Peyer's patch (tissue), 4 donors: ENCODE results near the gene SRPRA. TPM values are rescaled to one million over a fixed set of nuclear protein-coding genes. Genes with fewer than 3 reads are reported as not detected.

Experiments used
- DNase-seq, 3 donors: peaks; one replicate each; pipeline ENCODE4 v3.0.0-alpha.2; 2017 to 2019
- H3K27ac ChIP-seq, 4 donors: fragments of 200-600 bp; sonication (generic); one replicate each; pipeline ENCODE4 v1.5.1; 2016 to 2019
- H3K27me3 ChIP-seq, 2 donors: fragments of 200-600 bp; sonication (generic); one replicate each; pipeline ENCODE4 v1.5.1; 2019
- H3K36me3 ChIP-seq, 3 donors: fragments of 200-600 bp; sonication (generic); one replicate each; pipeline ENCODE4 v1.5.1; 2016 to 2019
- H3K4me1 ChIP-seq, 4 donors: fragments of 200-600 bp; sonication (generic); one replicate each; pipeline ENCODE4 v1.5.1; 2016 to 2019
- H3K4me3 ChIP-seq, 4 donors: fragments of 200-600 bp; sonication (generic); 1 replicate in 3 of 4; 2 replicates in 1 of 4; pipeline ENCODE4 v1.5.1; 2016 to 2019; ENCODE audit warnings: mild to moderate bottlenecking in 1 of 4
- H3K9me3 ChIP-seq, 4 donors: fragments of 200-600 bp; sonication (generic); one replicate each; pipeline ENCODE4 v1.5.1; 2016 to 2019; ENCODE audit warnings: mild to moderate bottlenecking in 1 of 4
- CTCF ChIP-seq, 6 experiments: fragments of 450-650 bp in 4 of 6; fragments of 200-600 bp in 2 of 6; sonication (generic) in 1 of 6; IDR thresholded peaks; one replicate each; pipeline ENCODE4 v1.5.1; 2017 to 2019; ENCODE audit warnings: antibody characterized with exemption in 6 of 6, mild to moderate bottlenecking in 3 of 6, moderate library complexity in 1 of 6
- POLR2A ChIP-seq, 2 donors: fragments of 450-650 bp; IDR thresholded peaks; one replicate each; pipeline ENCODE4 v1.5.1; 2017; ENCODE audit warnings: antibody characterized with exemption in 2 of 2, mild to moderate bottlenecking in 2 of 2, moderate library complexity in 2 of 2
- total RNA-seq, 4 donors: library from RNA; depleted of rRNA; stranded (reverse); fragments of >200 nt; gene quantifications; one replicate each; pipeline ENCODE4 v1.1.0, GENCODE V29; 2016

The SRPRA gene
- total RNA-seq, 4 donors from 2014 or later = 82.9 to 109 (median 97.9) TPM

GRCh38 chr11:126229858-126230540 lies 38.7 kb downstream of the SRPRA start:
- Histone ChIP-seq H3K4me3 (no peak overlapping the region), H3K4me1 (peaks cover 0 to 13% (median 0%) of the 10 kb centered on the region in 4 donors), H3K9me3 (no peaks in the 10 kb centered on the region), H3K27ac (no peak overlapping the region), H3K27me3 (no peaks in the 10 kb centered on the region), H3K36me3 (peaks cover 0 to 11% (median 0%) of the 10 kb centered on the region in 3 donors)
- DNase-seq = no peak
- no peak for TF ChIP-seq CTCF (IDR thresholded peaks at IDR 0.05)
- no peak for TF ChIP-seq POLR2A (IDR thresholded peaks at IDR 0.05)

- Histone ChIP-seq H3K4me3 (no peak overlapping the region), H3K9me3 (no peaks in the 10 kb centered on the region), H3K27me3 (no peaks in the 10 kb centered on the region), H3K27ac (no peak overlapping the region), H3K36me3 (peaks cover 0 to 5% (median 0%) of the 10 kb centered on the region in 3 donors), H3K4me1 (peaks cover 0 to 6% (median 0%) of the 10 kb centered on the region in 4 donors)
- DNase-seq = no peak
- no peak for TF ChIP-seq CTCF (IDR thresholded peaks at IDR 0.05)
- no peak for TF ChIP-seq POLR2A (IDR thresholded peaks at IDR 0.05)
Measured at GRCh38 chr11:126226334-126227084, 42.2 kb downstream of the SRPRA start.

- no peaks in the 10 kb centered on the region for H3K27me3 ChIP-seq
- H3K9me3 ChIP-seq = no peaks in the 10 kb centered on the region
- H3K4me1 ChIP-seq = no peaks in the 10 kb centered on the region
- no peak overlapping the region for H3K27ac ChIP-seq
- no peak overlapping the region for H3K4me3 ChIP-seq
- DNase-seq = no peak
- peaks cover 0 to 5% (median 0%) of the 10 kb centered on the region in 3 donors for H3K36me3 ChIP-seq
- no peak for TF ChIP-seq POLR2A (IDR thresholded peaks at IDR 0.05)
- TF ChIP-seq CTCF (IDR thresholded peaks at IDR 0.05) = no peak
Measured at GRCh38 chr11:126225295-126225665, 43.4 kb downstream of the SRPRA start.

GRCh38 chr11:126224647-126225294 lies 43.9 kb downstream of the SRPRA start:
- no peak for DNase-seq
- peaks cover 0 to under 1% (median 0%) of the 10 kb centered on the region in 3 donors for H3K36me3 ChIP-seq
- no peaks in the 10 kb centered on the region for H3K27me3 ChIP-seq
- TF ChIP-seq CTCF (IDR thresholded peaks at IDR 0.05) = no peak
- no peak for TF ChIP-seq POLR2A (IDR thresholded peaks at IDR 0.05)
- H3K4me3 ChIP-seq = no peak overlapping the region
- no peak overlapping the region for H3K27ac ChIP-seq
- H3K9me3 ChIP-seq = no peaks in the 10 kb centered on the region
- peaks cover 0 to 3% (median 0%) of the 10 kb centered on the region in 4 donors for H3K4me1 ChIP-seq

GRCh38 chr11:126219547-126219946 lies 49.1 kb downstream of the SRPRA start:
- no peak for DNase-seq

More at GRCh38 chr11:126219547-126219946, 49.1 kb downstream of the SRPRA start:
- H3K27ac ChIP-seq = no peak overlapping the region
- no peak overlapping the region for H3K4me3 ChIP-seq
- H3K27me3 ChIP-seq = no peaks in the 10 kb centered on the region
- peaks cover 0 to 33% (median 0%) of the 10 kb centered on the region in 4 donors for H3K4me1 ChIP-seq
- H3K36me3 ChIP-seq = no peaks in the 10 kb centered on the region
- TF ChIP-seq CTCF (IDR thresholded peaks at IDR 0.05) = no peak
- TF ChIP-seq POLR2A (IDR thresholded peaks at IDR 0.05) = no peak
- no peaks in the 10 kb centered on the region for H3K9me3 ChIP-seq
